ENCODE measurements around the gene CCL25. TPM values are rescaled to one million over a fixed set of nuclear protein-coding genes. Genes with fewer than 3 reads are reported as not detected.

CCL25 gene
- total and polyA plus RNA-seq, 2 experiments from 2014 or later = 0.52 to 0.73 TPM

DNA sequence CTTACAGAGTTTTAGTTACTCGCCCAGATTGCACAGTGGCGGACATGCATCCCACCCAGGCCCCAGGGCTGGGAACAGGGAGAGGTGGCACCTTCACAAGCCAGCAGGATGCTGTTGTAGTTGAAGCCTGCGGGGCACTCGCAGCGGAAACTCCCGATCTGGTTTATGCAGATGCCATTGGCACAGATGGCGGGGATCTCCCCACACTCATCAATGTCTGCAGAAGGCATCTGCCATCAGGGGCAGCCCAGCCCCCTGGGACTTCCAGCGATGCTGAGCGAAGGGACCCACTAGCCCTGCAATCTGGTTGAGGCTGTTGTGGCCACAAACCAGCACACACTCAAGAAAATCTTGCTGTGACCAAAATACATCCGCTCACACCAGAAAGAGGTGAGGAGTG lies 44.6 kb downstream of the CCL25 start (continued):
- TF ChIP-seq, protein P1, sequence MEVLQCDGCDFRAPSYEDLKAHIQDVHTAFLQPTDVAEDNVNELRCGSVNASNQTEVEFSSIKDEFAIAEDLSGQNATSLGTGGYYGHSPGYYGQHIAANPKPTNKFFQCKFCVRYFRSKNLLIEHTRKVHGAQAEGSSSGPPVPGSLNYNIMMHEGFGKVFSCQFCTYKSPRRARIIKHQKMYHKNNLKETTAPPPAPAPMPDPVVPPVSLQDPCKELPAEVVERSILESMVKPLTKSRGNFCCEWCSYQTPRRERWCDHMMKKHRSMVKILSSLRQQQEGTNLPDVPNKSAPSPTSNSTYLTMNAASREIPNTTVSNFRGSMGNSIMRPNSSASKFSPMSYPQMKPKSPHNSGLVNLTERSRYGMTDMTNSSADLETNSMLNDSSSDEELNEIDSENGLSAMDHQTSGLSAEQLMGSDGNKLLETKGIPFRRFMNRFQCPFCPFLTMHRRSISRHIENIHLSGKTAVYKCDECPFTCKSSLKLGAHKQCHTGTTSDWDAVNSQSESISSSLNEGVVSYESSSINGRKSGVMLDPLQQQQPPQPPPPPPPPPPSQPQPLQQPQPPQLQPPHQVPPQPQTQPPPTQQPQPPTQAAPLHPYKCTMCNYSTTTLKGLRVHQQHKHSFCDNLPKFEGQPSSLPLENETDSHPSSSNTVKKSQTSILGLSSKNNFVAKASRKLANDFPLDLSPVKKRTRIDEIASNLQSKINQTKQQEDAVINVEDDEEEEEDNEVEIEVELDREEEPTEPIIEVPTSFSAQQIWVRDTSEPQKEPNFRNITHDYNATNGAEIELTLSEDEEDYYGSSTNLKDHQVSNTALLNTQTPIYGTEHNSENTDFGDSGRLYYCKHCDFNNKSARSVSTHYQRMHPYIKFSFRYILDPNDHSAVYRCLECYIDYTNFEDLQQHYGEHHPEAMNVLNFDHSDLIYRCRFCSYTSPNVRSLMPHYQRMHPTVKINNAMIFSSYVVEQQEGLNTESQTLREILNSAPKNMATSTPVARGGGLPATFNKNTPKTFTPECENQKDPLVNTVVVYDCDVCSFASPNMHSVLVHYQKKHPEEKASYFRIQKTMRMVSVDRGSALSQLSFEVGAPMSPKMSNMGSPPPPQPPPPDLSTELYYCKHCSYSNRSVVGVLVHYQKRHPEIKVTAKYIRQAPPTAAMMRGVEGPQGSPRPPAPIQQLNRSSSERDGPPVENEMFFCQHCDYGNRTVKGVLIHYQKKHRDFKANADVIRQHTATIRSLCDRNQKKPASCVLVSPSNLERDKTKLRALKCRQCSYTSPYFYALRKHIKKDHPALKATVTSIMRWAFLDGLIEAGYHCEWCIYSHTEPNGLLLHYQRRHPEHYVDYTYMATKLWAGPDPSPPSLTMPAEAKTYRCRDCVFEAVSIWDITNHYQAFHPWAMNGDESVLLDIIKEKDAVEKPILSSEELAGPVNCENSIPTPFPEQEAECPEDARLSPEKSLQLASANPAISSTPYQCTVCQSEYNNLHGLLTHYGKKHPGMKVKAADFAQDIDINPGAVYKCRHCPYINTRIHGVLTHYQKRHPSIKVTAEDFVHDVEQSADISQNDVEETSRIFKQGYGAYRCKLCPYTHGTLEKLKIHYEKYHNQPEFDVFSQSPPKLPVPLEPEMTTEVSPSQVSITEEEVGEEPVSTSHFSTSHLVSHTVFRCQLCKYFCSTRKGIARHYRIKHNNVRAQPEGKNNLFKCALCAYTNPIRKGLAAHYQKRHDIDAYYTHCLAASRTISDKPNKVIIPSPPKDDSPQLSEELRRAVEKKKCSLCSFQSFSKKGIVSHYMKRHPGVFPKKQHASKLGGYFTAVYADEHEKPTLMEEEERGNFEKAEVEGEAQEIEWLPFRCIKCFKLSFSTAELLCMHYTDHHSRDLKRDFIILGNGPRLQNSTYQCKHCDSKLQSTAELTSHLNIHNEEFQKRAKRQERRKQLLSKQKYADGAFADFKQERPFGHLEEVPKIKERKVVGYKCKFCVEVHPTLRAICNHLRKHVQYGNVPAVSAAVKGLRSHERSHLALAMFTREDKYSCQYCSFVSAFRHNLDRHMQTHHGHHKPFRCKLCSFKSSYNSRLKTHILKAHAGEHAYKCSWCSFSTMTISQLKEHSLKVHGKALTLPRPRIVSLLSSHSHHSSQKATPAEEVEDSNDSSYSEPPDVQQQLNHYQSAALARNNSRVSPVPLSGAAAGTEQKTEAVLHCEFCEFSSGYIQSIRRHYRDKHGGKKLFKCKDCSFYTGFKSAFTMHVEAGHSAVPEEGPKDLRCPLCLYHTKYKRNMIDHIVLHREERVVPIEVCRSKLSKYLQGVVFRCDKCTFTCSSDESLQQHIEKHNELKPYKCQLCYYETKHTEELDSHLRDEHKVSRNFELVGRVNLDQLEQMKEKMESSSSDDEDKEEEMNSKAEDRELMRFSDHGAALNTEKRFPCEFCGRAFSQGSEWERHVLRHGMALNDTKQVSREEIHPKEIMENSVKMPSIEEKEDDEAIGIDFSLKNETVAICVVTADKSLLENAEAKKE (CRISPR knock-in tag; IDR thresholded peaks at IDR 0.05) = no peak
- TF ChIP-seq EZH2phosphoT487 (IDR thresholded peaks at IDR 0.05; ENCODE audit: unreplicated experiment) (no peak), JUNB (IDR thresholded peaks at IDR 0.05; ENCODE audit: unreplicated experiment) (no peak)

DNA sequence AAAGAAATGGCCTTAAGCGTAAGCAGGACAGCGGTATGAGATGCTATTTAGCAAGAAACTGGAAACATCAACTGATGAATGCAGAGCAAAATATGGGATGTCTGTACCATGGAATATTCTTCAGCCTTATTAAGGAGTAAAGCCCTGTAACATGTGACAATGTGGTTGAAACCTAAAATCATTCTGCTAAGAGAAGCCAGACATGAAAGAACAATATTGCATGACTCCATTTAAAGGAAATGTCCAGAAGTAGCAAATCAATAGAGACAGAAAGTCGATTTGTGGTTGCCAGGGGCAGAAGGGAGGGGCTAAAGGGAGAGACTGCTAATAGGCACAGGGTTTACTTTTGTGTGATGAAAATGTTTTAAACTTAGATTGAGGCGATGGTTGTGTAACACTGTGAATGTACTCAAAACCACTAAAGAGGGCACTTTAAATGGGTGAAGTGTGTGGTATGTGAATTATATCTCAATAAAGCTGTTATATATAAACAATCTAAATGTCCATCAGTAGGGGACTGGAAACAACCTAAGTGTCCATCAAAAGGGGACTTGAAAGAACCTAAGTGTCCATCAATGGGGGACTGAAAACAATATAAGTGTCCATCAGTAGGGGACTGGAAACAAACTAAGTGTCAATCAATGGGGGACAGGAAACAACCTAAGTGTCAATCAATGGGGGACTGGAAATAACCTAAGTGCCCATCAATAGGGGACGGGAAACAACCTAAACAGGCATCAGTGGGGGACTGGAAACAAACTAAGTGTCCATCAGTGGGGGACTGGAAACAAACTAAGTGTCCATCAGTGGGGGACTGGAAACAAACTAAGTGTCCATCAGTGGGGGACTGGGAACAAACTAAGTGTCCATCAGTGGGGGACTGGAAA lies 45.4 kb downstream of the CCL25 start:
- no peak overlapping the region for H3K27ac ChIP-seq (ENCODE audit: low read depth)
- TF ChIP-seq ZNF331 (CRISPR knock-in tag; IDR thresholded peaks at IDR 0.05; ENCODE audit: low read depth) (no peak), CREB1 (CRISPR knock-in tag; IDR thresholded peaks at IDR 0.05; ENCODE audit: low read depth) (no peak), POLR2AphosphoS5 (IDR thresholded peaks at IDR 0.05; ENCODE audit: low read depth) (no peak), JUNB (IDR thresholded peaks at IDR 0.05; ENCODE audit: unreplicated experiment) (no peak), ZNF114 (CRISPR knock-in tag; IDR thresholded peaks at IDR 0.05) (no peak), STAT1 (IDR thresholded peaks at IDR 0.05; ENCODE audit: unreplicated experiment) (no peak), NANOG (IDR thresholded peaks at IDR 0.05; ENCODE audit: borderline replicate concordance) (no peak)
- TF ChIP-seq, protein P2, sequence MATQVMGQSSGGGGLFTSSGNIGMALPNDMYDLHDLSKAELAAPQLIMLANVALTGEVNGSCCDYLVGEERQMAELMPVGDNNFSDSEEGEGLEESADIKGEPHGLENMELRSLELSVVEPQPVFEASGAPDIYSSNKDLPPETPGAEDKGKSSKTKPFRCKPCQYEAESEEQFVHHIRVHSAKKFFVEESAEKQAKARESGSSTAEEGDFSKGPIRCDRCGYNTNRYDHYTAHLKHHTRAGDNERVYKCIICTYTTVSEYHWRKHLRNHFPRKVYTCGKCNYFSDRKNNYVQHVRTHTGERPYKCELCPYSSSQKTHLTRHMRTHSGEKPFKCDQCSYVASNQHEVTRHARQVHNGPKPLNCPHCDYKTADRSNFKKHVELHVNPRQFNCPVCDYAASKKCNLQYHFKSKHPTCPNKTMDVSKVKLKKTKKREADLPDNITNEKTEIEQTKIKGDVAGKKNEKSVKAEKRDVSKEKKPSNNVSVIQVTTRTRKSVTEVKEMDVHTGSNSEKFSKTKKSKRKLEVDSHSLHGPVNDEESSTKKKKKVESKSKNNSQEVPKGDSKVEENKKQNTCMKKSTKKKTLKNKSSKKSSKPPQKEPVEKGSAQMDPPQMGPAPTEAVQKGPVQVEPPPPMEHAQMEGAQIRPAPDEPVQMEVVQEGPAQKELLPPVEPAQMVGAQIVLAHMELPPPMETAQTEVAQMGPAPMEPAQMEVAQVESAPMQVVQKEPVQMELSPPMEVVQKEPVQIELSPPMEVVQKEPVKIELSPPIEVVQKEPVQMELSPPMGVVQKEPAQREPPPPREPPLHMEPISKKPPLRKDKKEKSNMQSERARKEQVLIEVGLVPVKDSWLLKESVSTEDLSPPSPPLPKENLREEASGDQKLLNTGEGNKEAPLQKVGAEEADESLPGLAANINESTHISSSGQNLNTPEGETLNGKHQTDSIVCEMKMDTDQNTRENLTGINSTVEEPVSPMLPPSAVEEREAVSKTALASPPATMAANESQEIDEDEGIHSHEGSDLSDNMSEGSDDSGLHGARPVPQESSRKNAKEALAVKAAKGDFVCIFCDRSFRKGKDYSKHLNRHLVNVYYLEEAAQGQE (IDR thresholded peaks at IDR 0.05; ENCODE audit: unreplicated experiment) = no peak
- TF ChIP-seq, protein P3, sequence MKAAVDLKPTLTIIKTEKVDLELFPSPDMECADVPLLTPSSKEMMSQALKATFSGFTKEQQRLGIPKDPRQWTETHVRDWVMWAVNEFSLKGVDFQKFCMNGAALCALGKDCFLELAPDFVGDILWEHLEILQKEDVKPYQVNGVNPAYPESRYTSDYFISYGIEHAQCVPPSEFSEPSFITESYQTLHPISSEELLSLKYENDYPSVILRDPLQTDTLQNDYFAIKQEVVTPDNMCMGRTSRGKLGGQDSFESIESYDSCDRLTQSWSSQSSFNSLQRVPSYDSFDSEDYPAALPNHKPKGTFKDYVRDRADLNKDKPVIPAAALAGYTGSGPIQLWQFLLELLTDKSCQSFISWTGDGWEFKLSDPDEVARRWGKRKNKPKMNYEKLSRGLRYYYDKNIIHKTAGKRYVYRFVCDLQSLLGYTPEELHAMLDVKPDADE (IDR thresholded peaks at IDR 0.05) = no peak

More for the DNA sequence above, 45.4 kb downstream of the CCL25 start:
- no peak overlapping the region for H2AFZ ChIP-seq
- no peaks in the 10 kb centered on the region for H3K4me1 ChIP-seq (ENCODE audit: insufficient read depth)
- no peaks in the 10 kb centered on the region for H4K20me1 ChIP-seq (replicated peaks; ENCODE audit: insufficient read depth)
- no peak overlapping the region for H3K4me3 ChIP-seq
- no peaks in the 10 kb centered on the region for H3K27me3 ChIP-seq (ENCODE audit: insufficient read depth)
- peaks cover 17% of the 10 kb centered on the region for H3K36me3 ChIP-seq (ENCODE audit: insufficient read depth)
- no peaks in the 10 kb centered on the region for H3K79me2 ChIP-seq (replicated peaks; ENCODE audit: insufficient read depth)
- peaks cover 7% of the 10 kb centered on the region for H3K27me3 Mint-ChIP-seq (ENCODE audit: insufficient read depth, low read depth, poor library complexity)
- H3K36me3 Mint-ChIP-seq (ENCODE audit: low read depth) = peaks cover 81% of the 10 kb centered on the region
- H3K4me1 Mint-ChIP-seq = no peaks in the 10 kb centered on the region
- ATAC-seq = no peak
- no peaks in the 10 kb centered on the region for H3F3A ChIP-seq (replicated peaks; ENCODE audit: low read depth)
- H3K9me2 ChIP-seq (ENCODE audit: insufficient read depth) = no peaks in the 10 kb centered on the region
- H3K27ac Mint-ChIP-seq = no peak overlapping the region
- H3K9me3 Mint-ChIP-seq = peaks cover 24% of the 10 kb centered on the region
- no peak for DNase-seq (ENCODE audit: low spot score)
- H3K4me2 ChIP-seq = no peak overlapping the region
- H3K4me3 Mint-ChIP-seq = no peak overlapping the region
